Activated effector memory CD4-positive, alpha-beta T cell treated with anti-CD3 and anti-CD28 coated beads, Interleukin-2, amount 50 U/mL, for 16 hours (primary cell): Measurements from ENCODE around the gene EIF5AL1.
"Not testable (repeated sequence)": the region's sequence is repeated elsewhere in the genome, so short reads cannot be mapped to it uniquely, and the experiment has no call there.

Experiments
- DNase-seq: peaks from one replicate; pipeline ENCODE4 v3.0.0-alpha.2; 2020

The EIF5AL1 gene

DNA sequence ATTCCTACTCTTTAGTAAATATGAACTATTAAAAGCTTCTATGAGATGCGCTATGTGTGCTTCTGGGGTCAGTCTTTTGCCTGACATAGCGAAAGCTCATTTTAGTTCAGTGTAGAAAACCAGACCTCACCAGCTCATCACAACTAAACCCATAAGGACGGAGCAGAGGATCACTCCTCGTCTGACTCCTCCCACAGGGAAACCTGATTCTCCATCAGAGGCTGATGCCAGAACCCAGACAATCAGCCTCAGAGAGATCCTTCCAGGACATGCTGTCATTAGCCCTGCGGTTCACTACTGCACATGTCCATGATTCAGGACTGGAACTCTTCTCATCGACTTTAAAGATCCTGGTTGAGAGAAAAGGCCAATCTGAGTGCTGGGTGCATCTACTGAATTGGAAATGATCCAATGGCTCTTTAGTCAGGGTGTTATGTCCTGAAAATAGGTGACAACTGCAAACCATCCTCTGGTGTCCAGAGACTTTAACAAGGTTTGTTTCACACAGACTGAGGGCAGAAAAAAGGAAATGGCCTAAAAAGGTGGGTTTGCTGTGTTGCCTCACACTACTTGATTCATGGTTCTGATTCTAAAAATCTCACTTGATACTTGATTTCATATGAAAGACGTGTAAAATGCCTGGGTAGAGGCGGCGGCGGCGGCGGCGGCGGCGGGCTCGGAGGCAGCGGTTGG is at the start of gene EIF5AL1:
Gene EIF5AL1, plus strand, starts transcription at position 643 of the 693 bp plus-strand sequence. CDS start 117 bp downstream, outside the sequence.
- not testable (repeated sequence) for DNase-seq

DNA sequence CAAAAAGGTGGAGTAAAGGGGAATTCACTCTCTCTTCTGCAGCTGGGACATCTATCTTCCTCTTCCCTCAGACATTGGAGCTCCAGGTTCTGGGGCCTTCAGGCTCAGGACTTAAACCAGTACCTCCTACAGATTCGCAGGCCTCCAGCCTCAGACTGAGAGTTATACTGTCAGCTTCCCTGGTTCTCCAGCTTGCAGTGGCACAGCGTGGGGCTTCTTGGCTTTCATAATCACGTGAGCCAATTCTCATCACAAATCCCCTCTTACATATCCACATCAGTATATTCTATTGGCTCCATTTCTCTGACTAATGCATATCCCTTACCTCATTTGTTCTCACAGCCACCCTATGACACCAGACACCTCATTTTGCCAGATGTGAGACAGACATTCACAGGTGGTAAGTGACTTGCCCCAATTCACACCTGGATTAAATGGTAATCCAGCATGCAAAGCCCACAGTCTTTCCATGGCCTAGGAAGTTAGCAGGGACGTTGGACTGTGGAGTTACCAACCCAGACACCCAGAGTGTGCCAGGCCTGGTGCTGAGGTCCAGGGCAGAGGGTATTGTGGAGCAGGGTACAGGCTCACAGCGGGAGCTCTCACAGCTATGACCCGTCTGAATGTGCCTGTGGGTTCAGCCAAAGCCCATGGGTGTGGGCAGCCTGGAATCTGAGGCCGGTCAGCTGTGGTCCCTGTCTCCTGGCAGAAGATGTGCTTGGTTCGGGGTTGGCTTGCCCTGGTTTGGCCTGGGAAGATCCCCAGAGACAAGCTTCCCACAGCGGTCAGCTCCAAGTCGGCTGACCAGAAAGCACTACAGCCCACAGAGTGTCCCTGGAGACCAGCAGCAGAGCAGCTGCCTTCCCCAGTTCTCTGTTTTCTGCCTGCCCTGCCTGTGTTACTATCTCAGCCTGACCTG is 48.5 kb upstream of the EIF5AL1 start:
- DNase-seq = no peak

DNA sequence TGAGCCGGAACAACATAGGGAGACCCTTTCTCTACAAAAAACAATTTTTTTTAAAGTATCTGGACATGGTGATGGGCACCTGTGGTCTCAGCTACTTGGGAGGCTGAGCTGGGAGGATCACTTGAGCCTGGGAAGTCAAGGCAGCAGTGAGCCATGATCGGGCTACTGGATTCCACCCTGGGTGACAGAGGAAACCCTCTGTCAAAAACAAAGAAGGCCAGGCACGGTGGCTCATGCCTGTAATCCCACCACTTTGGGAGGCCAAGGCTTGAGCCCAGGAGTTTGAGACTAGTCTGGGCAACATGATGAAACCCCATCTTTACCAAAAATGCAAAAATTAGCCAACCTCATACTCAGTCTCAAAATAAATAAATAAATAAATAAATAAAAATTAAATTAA is 47.0 kb upstream of the EIF5AL1 start:
- DNase-seq = no peak

DNA sequence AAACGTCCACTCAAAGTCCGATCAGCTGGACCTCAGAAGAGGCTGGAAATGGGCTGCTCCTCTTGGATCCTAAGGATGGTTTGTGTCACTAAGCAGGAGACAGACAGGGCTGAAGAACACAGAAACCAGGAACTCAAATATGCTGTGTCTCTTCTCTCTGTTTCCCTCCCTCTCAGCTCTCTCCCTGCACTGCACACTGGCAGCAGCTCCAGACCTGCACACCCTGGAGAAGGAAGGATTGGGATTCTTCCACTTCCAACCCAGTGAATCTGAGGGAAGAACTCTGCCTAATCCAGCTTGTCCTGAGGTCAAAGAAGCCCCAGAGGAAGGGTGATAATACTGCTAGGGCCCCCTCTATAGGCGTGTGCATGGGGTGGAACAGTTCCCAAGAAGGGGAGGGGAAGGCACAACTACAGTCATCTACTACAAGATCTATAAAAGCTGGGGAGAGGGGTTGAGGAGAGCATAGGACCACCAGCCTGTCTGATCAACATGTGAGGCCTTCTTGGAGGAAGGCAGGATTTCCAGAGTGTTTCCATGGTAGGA is 44.2 kb upstream of the EIF5AL1 start:
- no peak for DNase-seq

DNA sequence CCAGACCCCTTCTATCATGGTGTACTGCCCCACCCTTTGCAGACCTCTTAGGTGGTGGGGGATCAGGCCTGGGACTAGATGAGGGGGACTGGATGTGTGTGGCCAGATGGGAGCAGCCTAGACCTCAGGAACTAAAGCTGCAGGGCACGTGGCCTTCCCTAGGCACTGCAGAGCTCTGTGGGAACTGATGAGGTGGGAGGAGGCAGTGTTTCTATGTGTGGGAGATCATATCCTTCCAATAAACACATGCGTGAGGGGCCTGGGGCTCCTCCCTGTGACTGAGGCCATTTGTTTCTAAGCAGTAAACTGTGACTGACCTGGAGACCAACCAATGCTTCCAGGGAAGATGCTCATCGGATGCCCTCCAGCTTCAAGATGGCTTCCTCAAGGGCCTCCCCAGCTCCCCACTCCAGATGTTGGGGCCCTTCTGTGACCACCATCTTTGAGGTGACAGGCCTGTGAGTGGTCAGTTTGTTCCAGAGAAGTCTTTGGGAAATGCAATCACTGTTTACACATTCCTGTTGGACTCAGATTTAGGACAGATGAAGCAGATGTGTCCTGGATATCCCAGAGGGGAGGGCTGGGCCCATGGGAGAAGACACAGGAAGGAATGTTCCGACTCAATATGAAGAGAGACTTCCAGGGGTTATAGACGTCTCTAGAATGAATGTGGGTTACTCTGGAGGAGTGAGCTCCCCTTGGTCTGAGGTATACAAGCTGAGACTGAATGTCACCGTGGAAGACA is 43.3 kb upstream of the EIF5AL1 start:
- no peak for DNase-seq

DNA sequence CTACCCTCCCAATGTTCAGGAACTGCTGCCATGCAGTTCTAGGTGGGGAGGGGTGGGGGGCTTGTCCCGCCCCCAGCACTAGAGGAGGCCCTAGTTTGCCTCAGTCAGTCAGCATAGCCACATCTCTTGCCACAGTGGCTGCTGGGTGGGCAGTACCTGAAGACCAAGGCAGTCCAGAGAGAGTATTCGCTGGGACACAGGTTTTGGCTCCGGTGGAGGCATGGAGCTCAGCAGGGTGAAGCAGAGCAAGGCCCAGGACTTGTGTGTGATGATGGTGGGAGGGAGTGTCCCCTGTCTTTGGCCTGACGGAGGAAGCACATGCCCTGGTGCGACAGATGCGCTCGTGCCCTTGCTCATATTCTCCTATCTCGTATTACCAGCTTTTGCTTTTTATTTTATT is 42.2 kb upstream of the EIF5AL1 start:
- no peak for DNase-seq

DNA sequence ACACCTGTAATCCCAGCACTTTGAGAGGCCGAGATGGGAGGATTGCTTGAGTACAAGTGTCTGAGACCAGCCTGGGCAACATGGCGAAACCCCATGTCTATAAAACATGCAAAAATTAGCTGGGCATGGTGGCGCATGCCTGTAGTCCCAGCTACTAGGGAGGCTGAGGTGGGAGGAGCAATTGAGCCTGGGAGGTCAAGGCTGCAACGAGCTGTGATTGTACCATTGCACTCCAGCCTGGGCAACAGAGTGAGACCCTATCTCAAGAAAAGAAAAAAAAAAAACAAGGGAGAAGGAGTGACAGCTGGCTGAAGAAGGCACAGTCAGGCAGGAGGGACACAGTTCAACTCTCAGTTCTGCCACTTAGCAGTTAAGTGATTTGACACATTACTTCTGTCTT is 40.6 kb upstream of the EIF5AL1 start:
- DNase-seq = no peak

DNA sequence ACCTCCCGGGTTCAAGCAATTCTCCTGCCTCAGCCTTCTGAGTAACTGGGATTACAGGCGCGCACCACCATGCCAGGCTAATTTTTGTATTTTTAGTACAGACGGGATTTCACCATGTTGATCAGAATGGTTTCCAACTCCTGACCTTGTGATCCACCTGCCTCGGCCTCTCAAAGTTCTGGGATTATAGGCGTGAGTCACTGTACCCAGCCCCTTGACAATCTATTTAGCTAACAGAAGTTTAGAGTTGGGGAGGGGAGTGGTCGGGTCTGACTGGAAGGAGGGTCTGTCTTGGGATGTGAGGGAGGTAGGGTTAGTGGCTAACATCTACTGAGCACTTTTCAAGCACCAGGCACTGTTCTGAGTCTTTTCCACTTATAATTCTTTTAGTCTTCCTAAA is 39.9 kb upstream of the EIF5AL1 start:
- no peak for DNase-seq

DNA sequence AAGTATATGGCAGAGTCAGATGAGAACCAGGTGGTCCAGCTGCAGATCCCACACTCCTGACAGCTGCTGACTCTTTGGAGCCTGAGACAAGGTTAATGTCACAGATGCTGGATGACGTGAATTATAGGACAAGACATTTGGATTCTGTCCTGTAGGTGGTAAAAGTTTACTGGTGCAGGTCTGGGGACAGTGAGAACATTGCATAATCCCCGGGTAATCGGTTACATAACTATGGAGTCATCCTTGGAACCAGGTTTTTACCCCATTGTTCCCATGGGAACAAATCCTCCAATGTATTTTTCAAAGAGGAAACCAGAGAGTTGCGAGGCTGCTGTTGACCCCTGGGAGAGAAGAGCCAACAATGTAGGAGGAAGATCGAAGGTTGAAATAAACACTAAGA is 39.4 kb upstream of the EIF5AL1 start:
- DNase-seq = no peak

DNA sequence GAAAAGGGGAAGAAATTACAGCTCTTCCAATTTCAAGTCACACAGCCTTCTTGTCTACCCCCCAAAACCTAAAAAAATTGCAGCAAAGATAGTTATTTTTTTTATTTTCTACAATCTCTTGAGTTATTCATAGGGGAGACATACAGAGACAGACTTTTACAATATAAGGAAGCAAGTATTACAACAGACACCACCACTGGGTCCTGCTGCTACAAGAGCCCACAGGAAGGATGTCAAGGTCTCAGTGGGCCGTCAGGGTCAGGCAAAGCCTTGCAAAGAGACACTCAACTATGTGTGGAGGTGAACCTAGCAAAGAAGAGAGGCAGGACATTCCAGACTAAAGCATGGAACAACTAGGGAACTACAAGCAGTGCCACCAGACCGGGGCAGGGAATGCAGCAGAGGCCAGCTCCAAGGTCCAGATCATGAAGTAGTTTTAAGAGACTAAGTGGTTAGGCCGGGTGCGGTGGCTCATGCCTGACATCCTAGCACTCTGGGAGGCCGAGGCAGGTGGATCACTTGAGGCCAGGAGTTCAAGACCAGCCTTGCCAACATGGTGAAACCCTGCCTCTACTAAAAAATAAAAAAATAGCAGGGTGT is 38.7 kb upstream of the EIF5AL1 start:
- no peak for DNase-seq

DNA sequence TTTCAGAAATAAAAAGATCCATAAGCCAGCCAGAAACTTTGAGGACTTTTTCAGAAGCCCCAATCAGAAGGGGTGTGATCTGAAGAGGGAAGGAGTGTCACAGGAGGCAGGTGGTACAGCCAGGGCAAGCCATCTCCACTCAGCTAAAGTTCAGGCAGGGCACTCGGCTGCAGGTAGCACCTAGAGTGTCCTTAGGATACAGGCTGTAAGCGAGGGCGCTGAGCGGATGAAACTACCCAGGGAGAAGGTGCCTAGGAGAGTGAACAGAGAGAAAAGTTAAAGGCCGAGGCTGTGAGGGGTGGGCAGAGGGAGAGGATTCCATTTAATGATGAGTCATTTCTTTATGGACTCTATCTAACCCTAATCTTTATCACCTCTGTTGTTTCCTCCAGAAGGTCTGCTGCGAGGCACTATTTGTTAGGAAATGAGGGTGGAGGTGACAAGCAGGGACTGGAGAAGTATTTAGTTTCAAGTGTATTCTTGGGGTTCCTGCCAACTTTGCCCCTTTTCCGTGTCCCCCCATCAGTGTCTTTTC is 37.1 kb upstream of the EIF5AL1 start:
- no peak for DNase-seq

DNA sequence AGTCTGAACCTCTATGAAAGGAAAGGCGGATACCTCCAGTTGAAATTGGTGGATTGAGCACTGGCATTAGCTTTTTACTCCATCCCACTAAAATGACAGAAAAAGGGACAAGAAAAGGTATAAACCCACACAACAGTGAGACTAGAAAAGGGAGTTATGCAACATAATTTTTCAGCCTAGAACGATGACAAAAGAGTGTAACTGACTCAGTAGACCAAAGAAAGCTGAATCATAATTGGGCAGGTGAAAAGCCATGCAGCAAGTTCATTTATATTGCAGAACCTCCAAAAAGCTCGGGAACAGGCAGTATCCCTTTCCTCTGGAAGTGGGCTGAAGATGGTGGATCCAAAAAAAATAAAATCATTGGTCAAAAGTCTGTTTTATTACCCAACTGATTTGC is 36.5 kb upstream of the EIF5AL1 start:
- DNase-seq = no peak

DNA sequence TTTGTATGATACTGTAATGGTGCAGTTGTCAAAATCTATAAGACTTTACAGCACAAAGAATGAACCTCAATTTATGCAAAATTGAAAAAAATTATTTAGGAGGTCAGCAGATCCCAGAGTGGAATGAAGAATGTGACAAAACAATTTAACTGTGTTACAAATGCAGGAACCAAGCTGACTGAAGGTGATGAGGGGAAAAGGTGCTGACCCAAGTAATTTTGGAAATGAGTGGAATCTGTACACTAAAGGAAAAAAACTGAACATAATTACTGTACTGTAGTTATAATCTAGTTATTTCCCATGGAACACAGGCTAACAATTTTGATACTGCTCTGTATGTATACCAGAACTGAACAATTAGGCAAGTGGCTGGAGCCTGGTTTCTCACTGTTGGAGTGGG is 35.7 kb upstream of the EIF5AL1 start:
- no peak for DNase-seq

DNA sequence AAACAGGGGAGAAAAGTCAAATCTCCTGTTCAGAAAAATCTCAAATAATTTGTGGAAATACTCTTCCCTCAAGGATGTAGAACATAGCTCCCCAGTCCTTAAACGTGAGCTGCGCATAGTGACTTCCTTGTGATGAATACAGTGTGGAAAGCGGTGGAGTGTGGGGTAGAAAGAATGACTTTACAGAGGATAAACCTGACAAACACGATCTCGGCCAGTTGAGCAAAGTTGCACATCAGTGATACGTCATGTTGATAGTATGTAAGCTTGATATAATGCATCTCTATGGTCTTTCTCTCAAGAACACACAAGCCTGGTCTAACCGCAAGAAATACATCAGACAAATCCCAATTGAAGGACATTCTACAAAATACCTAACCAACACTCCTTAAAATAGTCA is 34.9 kb upstream of the EIF5AL1 start:
- no peak for DNase-seq

DNA sequence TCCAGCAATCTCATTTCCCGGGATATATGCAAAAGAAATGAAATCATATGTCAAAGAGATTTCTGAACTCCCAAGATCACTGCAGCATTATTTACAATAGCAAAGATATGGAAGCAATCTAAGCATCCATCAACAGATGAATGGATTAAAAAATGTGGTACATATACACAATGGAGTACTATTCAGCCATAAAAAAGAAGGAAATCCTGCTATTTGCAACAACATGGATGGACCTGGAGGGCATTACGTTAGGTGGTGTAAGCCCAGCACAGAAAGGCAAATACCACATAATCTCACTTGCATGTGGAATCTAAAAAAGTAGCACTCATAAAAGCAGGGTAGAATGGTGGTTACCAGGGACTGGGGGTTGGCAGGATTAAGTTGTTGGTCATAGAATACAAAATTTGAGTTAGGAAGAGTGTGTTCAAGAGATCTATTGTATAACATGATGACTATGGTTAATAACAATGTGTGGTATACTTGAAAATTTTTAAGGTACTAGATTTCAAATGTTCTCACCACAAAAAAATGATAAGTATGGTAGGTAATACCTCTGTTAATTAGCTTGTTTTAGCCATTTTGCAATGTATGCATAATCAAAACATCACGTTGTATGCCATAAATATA is 32.9 kb upstream of the EIF5AL1 start:
- DNase-seq = no peak

DNA sequence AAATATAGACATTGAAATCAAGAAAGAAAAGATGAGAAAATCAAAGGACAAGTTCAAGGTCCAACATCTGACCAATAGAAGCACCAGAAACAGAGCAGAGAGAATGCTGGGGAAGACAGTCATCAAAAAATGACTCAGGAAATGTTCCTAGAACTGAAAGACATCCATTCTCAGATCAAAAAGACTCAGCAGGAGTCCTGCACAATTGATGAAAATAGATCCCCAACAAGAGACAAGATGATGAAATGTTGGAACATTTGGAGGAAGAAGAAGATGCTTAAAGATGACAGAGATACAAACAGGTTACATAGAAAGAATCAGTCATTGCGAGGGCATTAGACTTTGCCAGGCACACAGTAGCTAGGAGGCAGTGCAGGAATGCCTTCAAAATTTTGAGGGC is 30.0 kb upstream of the EIF5AL1 start:
- no peak for DNase-seq

DNA sequence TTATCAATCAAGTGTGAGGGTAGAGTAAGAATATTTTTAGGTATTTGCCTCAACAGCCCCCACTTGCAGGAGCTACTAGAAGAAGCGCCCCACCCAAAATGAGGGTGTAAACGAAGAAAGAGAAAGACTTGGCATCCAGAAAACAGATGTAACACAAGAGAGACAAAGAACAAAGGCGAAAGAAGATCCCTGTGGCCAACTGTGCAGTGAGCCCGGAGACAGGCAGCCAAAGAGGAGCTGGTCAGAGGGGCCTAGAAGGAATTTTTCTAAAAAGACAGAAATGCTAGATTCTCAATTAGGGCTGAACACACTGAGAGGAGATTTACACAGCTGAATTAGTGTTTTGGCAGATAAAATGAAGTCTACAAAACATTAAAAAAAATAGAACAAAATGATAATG is 29.6 kb upstream of the EIF5AL1 start:
- no peak for DNase-seq

DNA sequence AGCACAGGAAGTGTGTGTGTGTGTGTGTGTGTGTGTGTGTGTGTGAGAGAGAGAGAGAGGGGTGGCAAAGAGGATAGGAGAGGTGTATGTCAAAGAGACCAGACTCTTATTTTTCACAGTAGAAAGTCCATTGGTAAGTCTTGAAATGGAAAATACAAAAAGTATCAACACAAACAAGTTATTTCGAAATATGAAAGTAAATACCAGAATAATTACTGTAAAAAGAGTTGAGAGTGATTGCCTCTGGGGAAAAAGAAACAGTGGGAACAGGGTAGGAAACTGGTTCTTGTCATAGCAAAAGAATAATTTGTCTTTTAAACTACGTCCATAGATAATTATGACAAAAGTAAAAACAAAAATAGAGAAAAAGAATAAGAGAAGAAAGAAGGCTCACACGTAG is 29.0 kb upstream of the EIF5AL1 start:
- DNase-seq = no peak

DNA sequence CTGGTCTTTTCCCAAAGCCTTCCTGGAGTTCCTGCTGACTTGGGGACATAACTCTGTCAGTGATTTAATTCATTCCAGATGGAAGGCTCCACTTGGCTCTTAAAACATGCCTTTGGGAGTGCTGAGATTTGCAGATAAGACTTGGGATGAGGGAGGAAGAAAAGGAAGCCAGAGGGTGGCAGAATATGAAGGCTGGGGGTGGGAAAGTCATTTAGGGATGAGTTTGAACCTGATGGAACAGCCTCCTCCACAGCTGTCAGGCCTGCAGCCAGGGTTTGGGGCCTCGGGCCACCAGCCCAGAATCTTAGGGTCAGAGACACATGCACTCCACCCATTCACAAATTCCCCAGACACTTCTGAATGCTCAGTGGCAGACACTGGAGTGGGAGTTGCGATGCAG is 28.4 kb upstream of the EIF5AL1 start:
- DNase-seq = no peak

DNA sequence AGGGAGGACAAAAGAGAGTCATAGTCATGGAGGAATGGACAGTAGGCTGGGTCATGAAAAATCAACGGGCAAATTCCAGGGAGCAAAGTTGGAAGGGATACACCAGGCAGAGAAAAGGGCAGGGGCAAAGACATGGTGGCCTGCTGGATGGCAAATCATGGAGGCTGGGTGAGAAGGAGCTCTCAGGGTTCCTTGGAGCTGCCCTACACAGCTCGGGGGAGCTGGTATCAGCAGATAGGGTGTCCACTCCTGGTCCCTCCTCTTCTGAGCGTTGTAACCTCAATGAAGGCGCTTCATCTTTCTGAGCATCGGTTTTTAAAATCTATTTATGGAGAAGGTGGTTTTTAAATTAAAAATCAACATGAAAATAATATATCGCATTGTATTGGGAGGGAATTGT is 27.9 kb upstream of the EIF5AL1 start:
- no peak for DNase-seq

DNA sequence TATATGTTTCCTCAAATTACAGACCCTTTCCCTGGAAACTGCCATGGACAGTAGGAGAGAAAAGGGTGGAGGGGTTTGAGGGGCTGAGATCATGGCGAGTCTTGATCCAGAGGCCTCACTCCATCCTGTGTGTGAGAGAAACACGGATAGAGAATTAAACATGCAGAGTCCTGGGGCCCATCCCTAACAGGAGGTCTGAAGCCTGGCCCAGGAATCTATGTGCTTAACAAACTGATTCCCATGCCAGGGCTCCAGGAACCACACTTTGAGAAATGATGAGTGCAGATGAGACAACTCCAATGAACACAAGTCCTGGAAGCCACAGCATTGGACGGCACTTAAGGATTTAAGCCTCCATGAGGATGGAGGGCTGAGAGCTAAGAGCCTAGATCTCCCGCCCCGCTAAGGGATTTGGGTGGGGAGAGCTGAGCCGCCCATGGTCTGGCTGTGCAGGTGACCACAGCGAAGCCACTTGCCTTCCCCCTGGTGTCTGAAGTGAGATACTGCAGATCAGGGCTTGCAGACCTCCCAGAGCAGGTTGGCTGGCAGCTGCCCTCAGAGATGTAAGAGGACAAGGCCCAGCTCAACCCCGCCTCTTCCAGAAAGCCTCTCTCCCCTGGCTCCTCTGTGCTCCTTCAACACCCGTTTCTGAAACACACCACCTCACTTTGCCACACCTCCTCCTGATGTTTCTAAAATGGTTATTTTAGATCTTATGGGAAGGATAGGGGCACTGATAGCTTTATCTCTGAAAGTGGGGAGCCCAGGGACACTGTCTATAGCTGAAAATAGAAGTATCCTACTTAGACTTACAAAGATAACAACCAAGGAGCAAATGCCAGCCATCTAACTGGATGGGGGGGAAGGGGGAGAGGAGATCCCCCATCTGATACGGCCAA is 24.8 kb upstream of the EIF5AL1 start:
- DNase-seq = peak; percentile 65
